ENCODE data around the gene TMEM91. TPM values are rescaled to one million over a fixed set of nuclear protein-coding genes. Genes with fewer than 3 reads are reported as not detected.
A peak's percentile ranks its signal among the peaks of the same experiment; 100 is the strongest.
"Not testable (repeated sequence)": the region's sequence is repeated elsewhere in the genome, so short reads cannot be mapped to it uniquely, and the experiment has no call there.

TMEM91 gene
- total RNA-seq, 1 donor, result 14.2 TPM

DNA sequence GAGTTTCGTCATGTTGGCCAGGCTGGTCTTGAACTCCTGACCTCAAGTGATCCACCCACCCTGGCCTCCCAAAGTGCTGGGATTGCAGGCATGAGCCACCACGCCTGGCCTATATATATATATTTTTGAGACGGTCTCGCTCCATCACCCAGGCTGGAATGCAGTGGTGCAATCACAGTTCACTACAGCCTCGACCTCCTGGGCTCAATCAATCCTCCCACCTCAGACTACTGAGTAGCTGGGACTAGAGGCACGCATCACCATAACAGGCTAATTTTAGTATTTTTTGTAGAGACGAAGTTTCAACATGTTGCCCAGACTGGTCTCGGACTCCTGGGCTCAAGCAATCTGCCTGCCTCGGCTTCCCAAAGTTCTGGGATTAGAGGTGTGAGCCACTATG is 29.4 kb upstream of the TMEM91 start:
- H3K4me1 ChIP-seq (ENCODE audit: insufficient read depth, low read length), result peaks cover 75% of the 10 kb centered on the region
- H3K9me3 ChIP-seq (ENCODE audit: low read depth, low read length); H3K4me3 ChIP-seq (ENCODE audit: low read length); H3K27me3 ChIP-seq (ENCODE audit: insufficient read depth, low read length): not testable (repeated sequence)

DNA sequence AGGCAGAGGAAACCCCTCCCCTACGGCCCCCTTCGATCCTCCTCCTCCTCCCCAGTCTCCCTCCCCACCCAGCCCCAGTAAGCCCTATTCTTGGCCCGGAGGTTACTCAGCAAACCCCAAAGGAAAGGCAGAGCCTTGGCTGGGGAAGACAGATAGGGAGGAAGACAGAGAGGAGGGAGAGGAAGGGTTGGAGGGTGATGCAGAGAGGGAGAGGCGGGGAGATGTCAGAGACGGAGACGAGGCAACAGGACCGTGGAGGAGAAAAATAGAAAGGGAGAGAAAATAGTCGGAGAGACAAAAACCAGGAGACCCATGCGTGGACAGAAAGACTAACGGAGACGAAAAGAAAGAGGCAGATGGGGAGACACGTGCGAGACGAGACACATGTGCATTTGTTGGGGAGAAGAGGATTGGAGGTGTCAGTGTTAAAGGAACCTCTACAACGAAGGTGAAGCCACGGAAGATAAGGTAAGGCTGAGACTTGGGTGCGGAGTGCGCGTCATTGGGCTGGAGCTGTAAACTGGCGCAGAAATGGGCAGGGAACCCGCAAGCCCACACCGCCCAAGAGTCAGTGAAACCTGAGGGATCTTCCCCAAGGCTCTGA is 25.5 kb upstream of the TMEM91 start:
- Histone ChIP-seq H3K4me1 (ENCODE audit: insufficient read depth, low read length) (peaks cover 62% of the 10 kb centered on the region), H3K4me3 (ENCODE audit: low read length) (peak overlapping the region; percentile 82), H3K27me3 (ENCODE audit: insufficient read depth, low read length) (no peaks in the 10 kb centered on the region), H3K9me3 (ENCODE audit: low read depth, low read length) (no peaks in the 10 kb centered on the region)

DNA sequence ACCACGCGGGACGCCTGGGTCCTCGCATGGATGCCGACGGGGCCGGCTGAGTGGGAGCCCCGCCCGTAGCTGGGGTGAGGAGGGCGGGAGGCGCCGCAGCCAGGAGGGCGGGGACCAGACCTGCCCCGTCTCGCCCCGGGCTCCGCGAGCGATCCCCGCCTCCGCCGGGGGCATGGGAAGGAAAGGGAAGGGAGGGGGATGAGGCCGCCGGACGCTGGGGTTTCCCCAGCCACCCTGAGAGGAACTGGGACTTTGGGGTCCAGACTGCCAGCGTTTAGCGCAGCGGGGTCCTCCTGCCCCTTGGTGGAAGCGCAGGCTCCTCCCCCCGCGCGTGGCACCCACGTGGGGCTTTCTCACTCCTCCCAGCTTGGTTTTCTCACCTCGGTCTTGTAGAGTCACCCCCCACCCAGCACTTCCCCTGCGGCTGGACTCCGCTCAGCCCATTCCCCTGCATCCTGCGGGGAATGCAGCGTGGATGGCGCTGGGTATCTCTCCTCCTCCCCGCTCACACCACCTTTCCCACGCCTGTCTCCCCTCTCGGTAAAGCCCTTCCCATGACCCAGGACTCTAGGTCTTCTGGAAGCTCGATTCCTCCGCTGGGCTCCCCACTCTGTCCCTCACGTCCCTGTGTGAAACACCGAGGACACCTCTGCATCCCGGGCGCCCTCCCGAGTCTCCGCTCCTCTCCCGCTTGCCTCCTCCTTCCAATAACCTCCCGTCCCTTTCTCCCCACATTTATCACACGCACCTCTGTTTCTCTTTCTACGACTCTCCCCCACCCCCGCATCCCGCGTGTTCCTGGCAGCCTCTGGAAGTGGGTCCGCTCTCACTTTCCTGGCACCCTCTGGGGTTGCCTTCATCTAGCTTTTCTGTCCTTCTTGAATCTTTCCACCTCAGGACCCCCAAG is 24.7 kb upstream of the TMEM91 start:
- Histone ChIP-seq H3K27me3 (ENCODE audit: insufficient read depth, low read length) (no peaks in the 10 kb centered on the region), H3K4me3 (ENCODE audit: low read length) (peak overlapping the region; percentile 82), H3K4me1 (ENCODE audit: insufficient read depth, low read length) (peaks cover 66% of the 10 kb centered on the region), H3K9me3 (ENCODE audit: low read depth, low read length) (no peaks in the 10 kb centered on the region)

DNA sequence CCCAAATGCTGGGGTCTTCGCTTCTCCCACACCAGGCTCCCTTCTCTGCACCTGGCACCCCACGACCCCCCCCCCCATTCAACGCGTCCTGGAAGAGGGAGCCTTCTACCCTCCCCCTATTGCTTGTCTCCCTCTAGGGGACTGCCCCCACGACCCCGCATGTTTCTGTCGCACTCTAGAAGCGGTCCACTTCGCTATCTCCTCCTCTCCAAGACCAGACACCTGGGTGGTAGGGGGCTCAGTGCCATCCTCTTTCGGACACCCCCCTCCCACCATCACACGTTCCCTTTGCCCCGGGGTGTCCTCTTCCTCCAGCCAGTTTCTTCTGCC is 24.1 kb upstream of the TMEM91 start:
- no peaks in the 10 kb centered on the region for H3K9me3 ChIP-seq (ENCODE audit: low read depth, low read length)
- H3K4me1 ChIP-seq (ENCODE audit: insufficient read depth, low read length), result peaks cover 70% of the 10 kb centered on the region
- no peaks in the 10 kb centered on the region for H3K27me3 ChIP-seq (ENCODE audit: insufficient read depth, low read length)
- H3K4me3 ChIP-seq (ENCODE audit: low read length), result peak overlapping the region; percentile 82

DNA sequence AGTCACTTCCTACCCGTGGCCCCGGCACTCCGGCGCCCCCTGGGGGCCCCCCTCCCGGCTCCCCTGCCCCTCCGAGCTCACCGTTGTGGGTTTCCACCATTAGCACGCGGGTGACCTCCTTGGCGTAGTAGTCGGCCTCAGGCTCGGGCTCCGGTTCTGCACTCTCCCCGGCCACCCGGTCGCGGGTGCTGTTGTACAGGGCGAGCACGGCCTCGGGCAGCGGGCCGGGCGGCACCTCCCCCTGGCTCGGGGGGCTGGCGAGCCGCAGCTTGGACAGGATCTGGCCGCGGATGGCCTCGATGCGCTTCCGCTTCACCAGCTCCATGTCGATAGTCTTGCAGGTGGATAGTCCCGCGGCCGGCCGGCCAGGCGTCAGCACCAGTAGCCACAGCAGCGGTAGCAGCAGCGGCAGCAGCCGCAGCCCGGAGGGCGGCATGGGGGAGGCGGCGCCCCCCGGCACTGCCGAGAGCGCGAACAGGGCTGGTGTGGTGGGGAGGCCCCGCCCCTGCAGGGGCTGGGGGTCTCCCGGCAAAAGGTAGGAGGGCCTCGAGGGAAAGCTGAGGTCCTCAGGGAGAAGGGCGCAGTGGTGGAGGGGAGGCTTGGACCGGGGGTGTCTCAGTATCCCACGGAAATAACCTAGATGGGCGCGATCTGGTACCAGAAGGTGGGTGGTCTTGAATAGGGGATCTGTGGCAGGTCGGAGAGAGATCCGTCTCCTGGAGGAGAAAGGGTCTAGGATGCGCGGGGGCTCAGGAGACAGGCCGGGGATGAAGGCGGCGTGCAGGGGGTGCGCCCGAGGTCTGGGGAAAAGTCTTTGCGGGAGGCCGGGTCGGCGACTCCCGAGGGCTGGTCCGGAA is 23.5 kb upstream of the TMEM91 start:
- no peaks in the 10 kb centered on the region for H3K9me3 ChIP-seq (ENCODE audit: low read depth, low read length)
- no peaks in the 10 kb centered on the region for H3K27me3 ChIP-seq (ENCODE audit: insufficient read depth, low read length)
- peak overlapping the region; percentile 82 for H3K4me3 ChIP-seq (ENCODE audit: low read length)
- H3K4me1 ChIP-seq (ENCODE audit: insufficient read depth, low read length), result peaks cover 70% of the 10 kb centered on the region

DNA sequence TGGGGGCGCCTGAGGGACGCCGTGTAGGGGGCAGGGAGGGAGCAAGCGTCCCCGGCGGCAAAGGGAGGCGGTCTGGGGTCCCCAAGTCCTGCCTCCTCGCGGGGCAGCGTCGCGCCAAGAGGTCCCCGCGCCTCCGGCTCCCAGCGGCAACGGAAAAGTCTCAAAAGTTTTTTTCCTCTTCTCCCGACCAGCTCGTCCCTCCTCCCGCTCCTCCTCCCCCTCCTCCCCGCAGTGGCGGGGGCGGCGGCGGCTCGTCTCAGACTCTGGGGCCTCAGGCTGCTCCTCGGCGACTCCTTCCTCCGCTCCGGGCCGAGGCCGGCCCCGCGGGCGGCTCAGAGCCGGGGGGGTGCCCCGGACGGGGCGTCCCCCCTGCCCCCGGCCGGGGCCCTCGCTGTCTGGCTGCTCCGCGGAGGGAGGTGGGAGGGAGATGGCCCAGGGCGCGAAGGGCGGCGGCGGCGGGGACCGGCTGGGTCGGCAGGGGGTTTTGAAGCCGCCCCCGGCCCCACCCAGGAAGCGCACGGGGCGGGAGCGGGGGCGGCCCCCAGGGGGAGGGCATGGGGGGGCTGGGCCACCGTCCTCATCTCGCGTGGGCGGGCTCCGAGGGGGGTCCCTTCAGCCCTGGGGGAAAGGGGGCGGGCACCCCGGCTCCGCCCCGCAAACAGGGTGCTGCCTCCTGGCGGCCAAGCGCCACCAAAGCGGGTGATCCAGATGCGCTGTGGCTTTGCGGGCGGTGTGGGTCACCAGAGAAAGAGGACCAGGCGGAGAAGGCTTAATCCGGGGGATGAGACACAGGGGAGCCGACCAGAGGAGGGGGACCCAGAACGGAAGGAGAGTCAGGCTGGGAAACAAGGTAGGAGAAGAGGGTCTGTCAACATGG is 22.6 kb upstream of the TMEM91 start, which contains the start of gene TGFB1:
TSS of gene TGFB1 (minus strand) at position 457 of the 877 bp plus-strand sequence. CDS start 878 bp downstream, outside the sequence.
- Histone ChIP-seq H3K9me3 (ENCODE audit: low read depth, low read length) (no peaks in the 10 kb centered on the region), H3K27me3 (ENCODE audit: insufficient read depth, low read length) (no peaks in the 10 kb centered on the region), H3K4me1 (ENCODE audit: insufficient read depth, low read length) (peaks cover 72% of the 10 kb centered on the region), H3K4me3 (ENCODE audit: low read length) (peak within 1 kb of the TSS; percentile 82)

DNA sequence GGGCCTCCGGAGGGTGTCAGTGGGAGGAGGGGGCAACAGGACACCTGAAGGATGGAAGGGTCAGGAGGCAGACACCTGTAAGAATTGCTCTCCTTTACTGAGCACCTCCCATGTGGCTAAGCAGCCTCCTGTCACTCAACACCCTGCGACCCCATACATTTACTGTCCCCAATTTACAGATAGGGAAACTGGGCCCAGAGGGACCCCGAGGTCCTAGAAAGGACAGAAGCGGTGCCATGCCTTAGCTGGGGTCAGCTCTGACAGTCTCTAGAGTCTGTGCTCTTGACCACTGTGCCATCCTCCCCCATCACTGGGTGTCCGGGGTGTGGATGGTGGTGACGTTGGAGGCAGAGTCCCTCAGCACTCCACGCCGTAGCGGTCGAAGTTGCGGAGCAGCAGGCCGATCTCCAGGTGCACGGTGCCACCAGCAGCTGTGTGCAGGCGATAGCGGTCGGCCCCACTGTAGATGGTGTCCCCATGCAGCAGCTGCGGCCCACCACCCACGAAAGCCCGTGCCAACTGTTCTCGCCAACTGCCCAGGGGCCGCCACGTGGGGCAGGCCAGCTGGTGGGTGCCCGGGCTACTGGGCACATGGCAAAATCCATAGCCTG is 21.9 kb upstream of the TMEM91 start:
- no peaks in the 10 kb centered on the region for H3K27me3 ChIP-seq (ENCODE audit: insufficient read depth, low read length)
- H3K4me1 ChIP-seq (ENCODE audit: insufficient read depth, low read length), result peaks cover 66% of the 10 kb centered on the region
- no peak overlapping the region for H3K4me3 ChIP-seq (ENCODE audit: low read length)
- no peaks in the 10 kb centered on the region for H3K9me3 ChIP-seq (ENCODE audit: low read depth, low read length)

DNA sequence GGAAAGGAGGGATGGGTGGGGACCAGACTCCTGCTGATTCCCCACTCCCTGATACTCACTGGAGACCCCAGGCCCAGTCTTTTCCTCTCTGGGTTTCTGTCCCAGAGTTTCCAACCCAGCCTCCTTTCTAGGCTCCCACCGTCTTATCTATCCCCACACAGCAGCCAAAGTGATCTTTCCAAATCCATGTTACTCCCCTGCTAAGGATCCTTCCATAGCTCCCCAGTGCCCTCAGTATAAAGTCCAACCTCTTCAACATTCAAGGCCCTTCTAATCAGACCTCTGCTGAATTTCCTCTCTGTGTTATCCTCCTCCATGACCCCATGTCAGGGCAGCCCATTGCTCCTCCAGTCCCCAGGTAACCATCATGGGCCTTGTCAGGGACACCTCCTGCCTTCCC is 21.3 kb upstream of the TMEM91 start:
- no peaks in the 10 kb centered on the region for H3K9me3 ChIP-seq (ENCODE audit: low read depth, low read length)
- H3K4me1 ChIP-seq (ENCODE audit: insufficient read depth, low read length), result peaks cover 61% of the 10 kb centered on the region
- no peak overlapping the region for H3K4me3 ChIP-seq (ENCODE audit: low read length)
- H3K27me3 ChIP-seq (ENCODE audit: insufficient read depth, low read length), result no peaks in the 10 kb centered on the region

DNA sequence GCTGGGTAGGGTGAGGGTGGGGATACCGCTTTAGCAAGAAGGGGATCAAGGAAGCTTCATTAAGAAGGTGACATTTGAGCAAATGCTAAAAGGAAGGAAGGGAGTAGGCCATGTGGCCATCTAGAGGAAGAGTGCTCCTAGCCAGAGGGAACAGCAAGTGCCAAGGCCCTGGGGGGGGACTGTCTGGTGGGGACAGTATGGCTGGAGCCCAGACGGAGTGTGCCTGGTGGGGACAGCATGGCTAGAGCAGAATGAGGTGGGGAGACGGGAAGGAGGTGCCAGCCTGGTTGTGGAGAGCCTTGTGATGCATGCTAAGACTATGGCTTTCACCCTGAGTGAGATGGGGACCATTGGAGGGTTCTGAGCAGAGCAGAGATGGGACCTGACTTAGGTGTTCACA is 20.5 kb upstream of the TMEM91 start:
- no peaks in the 10 kb centered on the region for H3K27me3 ChIP-seq (ENCODE audit: insufficient read depth, low read length)
- H3K9me3 ChIP-seq (ENCODE audit: low read depth, low read length), result no peaks in the 10 kb centered on the region
- peaks cover 53% of the 10 kb centered on the region for H3K4me1 ChIP-seq (ENCODE audit: insufficient read depth, low read length)
- H3K4me3 ChIP-seq (ENCODE audit: low read length), result no peak overlapping the region

DNA sequence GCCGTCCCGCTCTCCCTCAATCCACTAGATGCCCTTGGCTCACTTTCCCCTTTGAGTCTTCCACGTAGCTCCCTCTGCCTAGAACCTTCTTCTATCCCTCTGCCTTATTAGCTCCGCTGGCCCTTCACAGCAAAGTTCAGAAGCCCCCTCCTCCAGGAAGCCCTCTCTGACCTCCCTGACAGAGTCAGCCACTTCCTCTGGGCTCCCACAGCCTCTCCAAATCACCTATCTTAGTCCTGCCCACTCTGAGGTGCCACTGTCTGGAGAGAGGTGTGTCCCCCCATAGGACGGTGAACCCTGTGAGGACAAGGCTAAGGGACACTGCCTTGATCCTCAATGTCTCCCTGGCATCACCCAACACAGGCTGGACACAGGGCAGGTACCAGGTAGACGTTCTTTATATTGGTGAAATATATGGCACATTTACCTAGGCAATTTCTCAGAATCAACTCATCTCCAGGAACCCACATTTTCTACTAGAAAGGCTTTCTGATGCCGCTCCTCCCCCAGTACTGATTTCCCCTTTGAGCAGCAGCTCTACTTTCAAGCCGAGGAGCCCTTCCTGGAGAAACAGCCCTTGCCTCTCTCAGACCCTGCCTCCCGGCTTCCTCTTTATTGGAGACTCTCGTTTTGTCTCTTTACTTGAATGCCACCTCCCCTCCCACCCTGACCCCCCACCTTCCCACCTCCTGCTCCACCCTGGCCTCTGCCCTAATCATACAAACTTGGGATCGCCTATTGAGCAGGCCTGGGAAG is 19.2 kb upstream of the TMEM91 start:
- H3K4me3 ChIP-seq (ENCODE audit: low read length), result no peak overlapping the region
- H3K9me3 ChIP-seq (ENCODE audit: low read depth, low read length), result no peaks in the 10 kb centered on the region
- H3K27me3 ChIP-seq (ENCODE audit: insufficient read depth, low read length), result no peaks in the 10 kb centered on the region
- peaks cover 49% of the 10 kb centered on the region for H3K4me1 ChIP-seq (ENCODE audit: insufficient read depth, low read length)

DNA sequence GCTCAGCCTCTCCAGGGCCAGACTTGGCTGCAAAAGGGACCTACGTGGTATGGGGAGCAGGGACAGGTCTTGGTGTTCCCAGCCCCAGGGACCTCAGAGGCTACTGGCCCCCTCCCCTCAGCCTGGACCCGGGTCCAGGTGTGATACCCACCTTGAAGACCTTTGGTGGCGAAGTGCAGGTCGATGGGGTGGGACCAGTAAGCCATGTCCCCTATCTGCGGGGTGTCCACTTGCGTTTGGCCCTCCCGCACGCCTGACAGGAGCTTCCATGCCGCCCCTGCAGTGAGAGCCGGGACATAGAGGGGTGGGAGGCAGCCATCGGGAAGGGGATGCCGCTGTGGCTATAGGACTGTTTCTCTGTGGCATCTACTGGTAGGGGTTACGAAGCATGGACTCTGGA is 18.6 kb upstream of the TMEM91 start:
- Histone ChIP-seq H3K4me1 (ENCODE audit: insufficient read depth, low read length) (peaks cover 55% of the 10 kb centered on the region), H3K4me3 (ENCODE audit: low read length) (no peak overlapping the region), H3K9me3 (ENCODE audit: low read depth, low read length) (no peaks in the 10 kb centered on the region), H3K27me3 (ENCODE audit: insufficient read depth, low read length) (no peaks in the 10 kb centered on the region)

DNA sequence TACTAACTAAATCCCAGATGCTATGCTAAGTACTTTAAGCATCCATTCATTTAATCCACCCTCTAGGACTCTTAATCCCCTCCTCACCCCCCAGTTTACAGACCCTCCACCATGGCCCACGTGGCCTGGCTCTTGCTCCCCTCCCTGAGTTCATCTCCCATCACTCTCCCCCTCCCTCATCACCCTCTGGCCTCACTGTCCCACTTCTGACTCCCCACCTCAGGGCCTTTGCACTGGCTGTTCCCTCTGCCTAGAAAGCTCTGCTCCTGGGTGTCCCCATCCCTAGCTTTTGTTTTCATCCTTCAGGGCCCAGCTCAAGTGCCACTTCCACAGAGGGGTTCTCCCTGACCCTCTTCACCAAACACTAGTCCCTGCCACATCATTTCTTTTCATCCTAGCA is 16.6 kb upstream of the TMEM91 start:
- Histone ChIP-seq H3K4me1 (ENCODE audit: insufficient read depth, low read length) (peaks cover 61% of the 10 kb centered on the region), H3K27me3 (ENCODE audit: insufficient read depth, low read length) (no peaks in the 10 kb centered on the region)

DNA sequence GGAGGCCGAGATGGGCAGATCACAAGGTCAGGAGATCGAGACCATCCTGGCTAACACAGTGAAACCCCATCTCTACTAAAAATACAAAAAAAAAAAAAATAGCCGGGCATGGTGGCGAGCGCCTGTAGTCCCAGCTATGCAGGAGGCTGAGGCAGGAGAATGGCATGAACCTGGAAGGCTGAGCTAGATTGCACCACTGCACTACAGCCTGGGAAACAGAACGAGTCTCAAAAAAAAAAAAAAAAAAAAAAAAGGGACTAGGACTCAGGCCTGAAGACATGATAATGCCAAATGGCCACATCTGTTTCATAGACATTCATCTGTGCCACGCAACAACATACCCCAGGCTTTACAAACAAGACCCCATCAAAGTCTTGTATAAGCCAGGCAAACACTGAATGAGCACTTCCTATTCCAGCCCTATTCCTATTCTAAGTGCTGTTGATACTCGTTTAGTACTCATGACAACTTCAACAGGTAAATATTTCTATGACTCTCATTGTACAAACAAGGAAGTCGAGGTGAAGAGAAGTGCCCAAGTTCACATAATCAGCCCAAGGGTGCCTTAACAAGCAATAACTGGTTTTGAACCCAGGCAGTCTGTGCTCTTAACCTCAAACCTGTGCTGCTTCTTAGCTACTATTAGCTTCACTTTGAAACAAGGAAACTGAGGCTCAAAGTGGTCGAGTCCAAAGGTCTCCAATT is 14.0 kb upstream of the TMEM91 start:
- no peak overlapping the region for H3K4me3 ChIP-seq (ENCODE audit: low read length)
- no peaks in the 10 kb centered on the region for H3K9me3 ChIP-seq (ENCODE audit: low read depth, low read length)
- H3K27me3 ChIP-seq (ENCODE audit: insufficient read depth, low read length), result no peaks in the 10 kb centered on the region
- H3K4me1 ChIP-seq (ENCODE audit: insufficient read depth, low read length), result peaks cover 59% of the 10 kb centered on the region

More for the DNA sequence above, 16.6 kb upstream of the TMEM91 start:
- no peak overlapping the region for H3K4me3 ChIP-seq (ENCODE audit: low read length)
- H3K9me3 ChIP-seq (ENCODE audit: low read depth, low read length), result no peaks in the 10 kb centered on the region
